Measurements from ENCODE around the gene RAB6B.

RAB6B gene

DNA sequence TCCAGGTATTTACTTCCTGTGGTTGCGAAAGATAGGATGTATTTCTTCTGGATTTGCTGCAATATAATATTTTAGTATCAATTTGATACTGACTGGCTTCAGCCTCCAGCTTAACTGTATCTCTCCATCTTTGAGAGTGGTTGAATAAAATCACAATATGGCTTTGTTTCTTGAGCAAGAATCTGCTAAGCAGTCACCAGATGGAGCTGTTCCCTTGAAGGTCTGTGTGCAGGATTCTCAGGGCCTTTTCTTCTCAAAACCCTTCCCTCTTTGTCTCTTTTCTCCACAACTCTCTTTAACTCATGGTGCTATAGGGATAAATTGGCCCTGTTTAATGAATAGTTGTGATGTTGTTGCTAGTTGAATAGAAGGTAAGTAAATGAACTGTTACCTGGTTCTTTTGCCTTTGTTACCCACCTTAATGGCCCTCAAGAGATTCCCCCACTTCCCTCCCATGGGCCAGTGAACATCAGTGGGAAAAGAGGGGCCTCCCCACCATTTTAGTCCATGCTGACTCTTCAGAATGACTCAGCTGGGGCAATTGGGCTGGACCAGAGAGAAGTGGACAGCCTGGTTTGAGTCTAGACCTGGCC, 34.8 kb upstream of the RAB6B start:
- no peak for DNase-seq

DNA sequence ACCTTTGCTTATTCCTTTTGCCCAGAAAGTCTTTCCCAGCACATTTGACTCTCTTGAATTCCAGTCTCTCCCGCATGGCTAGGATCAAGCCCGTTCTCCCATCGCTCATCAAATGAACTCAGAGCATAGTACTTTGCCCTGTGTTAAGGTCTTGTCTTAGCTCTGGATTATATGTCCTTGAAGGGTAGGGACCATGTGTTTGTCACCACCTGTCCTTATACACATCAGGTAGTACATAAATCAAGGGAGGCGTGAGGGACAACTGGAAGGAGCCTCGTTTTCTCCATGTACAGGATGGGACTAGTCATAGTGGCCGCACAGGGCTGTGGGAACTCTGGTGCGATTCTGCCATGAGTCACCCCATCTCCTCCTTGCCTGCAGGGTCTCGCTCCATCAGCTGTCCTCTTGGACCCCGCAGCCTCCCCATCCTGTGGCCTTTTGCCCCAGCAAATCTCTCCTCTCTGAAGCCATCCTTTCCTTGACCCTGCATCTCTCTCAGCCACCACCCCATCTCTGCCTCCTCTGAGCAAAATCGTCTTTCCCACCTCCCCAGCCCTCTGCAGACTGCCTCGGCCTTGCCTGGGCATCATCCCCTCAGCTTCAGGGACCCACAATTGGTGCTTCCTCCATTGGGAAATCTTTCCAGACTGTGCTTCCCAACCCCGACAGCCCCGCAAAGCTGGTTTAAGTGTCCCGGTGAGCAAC, 33.4 kb upstream of the RAB6B start:
- DNase-seq: no peak

GRCh38 chr3:133928136-133928893, 32.6 kb upstream of the RAB6B start:
- no peak for DNase-seq

DNA sequence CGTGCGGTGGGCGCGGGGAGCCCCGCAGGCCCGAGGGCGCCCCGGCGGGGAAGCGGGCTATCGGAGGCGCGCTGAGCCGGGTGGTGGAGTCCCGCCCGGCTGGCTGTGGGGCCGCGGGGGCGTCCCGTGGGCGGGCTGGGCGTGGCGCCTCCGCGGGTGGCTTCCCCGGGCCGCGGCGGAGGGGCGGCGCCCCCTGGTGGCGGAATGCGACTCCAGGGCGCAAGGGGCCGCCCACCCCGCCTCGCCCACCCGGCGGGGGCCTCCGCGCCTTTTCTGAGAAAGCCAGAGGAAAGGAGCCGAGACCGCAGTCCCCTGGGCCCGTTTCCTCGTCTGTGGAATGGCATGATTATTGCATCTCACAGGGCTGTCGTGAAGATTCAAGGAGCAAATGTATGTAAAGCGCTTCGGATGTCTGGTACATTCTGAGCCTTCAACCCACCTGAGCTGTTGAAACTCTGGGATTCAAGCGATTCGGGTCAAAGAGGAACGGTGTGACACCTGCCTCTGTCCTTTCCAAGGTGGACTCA, 31.9 kb upstream of the RAB6B start:
- DNase-seq: no peak

DNA sequence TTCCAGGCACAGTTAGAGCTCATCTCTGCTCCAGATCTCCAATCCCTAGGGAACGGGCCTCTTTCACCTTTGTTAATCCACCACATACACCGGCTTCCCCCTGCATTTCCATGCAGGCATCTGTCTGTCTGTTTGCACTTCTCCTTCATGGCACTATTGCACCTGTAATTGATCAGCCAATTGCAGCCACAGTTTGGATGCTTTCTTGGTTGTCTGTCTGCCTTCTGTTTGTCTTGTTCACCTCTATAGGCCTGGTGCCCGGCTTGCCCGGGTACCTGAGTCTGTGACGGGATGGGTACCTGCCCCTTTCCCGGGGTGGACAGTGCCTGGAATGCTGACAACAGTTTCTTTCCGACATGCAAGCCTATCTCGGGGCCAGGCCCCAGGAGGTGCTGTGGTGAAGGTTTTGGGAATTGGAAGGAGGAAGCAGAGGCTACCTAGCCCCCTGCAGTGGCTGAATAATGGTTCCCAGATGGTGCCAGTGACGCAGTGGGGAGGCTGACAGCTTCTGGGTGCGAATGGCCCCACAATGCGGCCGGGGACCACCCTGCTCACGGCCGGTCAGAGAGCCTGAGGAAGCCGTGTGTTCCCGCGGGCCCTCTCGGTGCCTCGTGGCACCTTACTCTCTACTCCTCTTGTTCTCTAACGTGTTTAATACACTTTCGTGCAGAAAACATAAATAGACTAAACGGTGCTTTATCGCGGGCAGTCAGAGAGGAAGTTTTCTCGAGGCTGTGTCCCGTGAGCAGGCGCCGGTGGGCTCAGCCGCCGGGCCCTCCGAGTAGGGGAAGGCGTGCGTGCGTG, 31.3 kb upstream of the RAB6B start:
- DNase-seq: no peak

GRCh38 chr3:133925960-133926735, 30.5 kb upstream of the RAB6B start:
- DNase-seq: no peak

GRCh38 chr3:133924041-133924440, 28.4 kb upstream of the RAB6B start:
- DNase-seq: no peak

DNA sequence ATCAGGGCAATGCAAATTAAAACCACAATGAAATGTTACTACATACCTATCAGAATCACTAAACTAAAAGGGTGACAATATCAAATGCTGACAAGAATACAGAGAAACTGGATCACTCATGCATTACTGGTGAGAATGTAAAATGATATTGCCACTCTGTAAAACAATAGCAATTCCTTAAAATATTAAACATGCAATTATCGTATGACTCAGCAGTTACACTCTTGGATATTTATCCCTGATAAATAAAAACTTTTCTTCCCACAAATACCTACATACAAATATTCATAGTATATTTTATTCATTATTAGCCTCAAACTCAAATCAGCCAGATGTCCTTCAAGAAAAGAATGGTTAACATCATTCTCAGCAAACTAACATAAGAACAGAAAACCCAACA, 25.9 kb upstream of the RAB6B start:
- no peak for DNase-seq

- DNase-seq: no peak
Measured at GRCh38 chr3:133917144-133917543, 21.5 kb upstream of the RAB6B start.

- no peak for DNase-seq
Measured at GRCh38 chr3:133915685-133916658, 20.3 kb upstream of the RAB6B start.

- no peak for DNase-seq
Measured at GRCh38 chr3:133914839-133915600, 19.3 kb upstream of the RAB6B start.

DNA sequence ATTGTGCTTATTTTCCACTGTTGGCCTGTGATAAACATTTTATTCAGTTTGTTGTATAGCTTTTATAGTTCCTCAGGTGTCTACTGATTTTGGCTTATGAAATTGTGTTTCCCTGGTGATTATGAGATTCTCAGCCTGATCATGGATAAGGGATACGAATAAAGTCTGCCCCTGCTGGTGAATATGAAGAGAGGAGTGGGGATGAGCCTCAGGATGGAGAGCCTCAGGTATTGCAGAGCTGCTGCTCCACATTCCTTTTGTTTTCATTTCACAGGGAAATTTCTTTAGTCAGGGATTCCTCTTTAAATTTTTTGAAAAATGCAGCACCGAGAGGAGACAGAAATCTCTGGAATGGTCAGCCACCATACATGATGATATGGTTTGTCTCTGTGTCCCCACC, 14.7 kb upstream of the RAB6B start:
- DNase-seq: no peak

- no peak for DNase-seq
Measured at GRCh38 chr3:133905376-133905775, 9.7 kb upstream of the RAB6B start.

DNA sequence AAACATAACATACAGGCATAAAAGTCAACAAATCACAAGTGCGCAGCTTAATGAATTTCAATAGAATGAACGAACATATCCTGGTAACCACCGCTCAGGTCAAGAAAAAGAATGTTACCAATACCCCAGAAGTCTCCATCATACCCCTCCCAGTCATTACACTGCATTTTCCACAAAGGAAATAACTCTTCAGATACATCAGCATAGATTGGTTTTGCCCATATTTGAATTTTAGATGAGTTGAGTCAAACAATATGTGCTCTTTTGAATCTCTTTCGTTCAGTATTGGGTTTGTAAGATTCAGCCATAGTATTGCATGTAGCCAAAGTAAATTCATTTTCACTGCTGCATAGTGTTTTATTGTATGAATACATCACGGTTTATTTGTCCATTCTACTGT, 6.2 kb upstream of the RAB6B start:
- DNase-seq: no peak

DNA sequence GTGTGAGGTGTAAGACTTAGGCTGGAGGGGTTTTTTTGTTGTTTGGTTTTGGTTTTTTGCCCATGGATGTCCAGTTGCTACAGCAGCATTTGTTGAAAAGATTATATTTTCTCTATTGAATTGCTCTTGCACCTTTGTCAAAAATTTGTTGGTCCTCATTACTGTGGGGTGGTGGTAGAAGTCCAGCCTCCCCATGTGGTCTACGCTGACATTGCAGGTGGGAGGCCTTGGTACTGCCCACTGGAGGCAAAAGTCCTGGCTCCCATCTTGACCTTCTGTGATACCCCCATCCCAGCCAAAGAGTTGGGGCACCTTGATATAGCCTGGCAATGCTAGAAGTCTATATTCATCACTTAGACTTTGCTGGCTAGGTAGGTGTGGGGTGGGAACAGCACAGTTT, 5.4 kb upstream of the RAB6B start:
- no peak for DNase-seq

DNA sequence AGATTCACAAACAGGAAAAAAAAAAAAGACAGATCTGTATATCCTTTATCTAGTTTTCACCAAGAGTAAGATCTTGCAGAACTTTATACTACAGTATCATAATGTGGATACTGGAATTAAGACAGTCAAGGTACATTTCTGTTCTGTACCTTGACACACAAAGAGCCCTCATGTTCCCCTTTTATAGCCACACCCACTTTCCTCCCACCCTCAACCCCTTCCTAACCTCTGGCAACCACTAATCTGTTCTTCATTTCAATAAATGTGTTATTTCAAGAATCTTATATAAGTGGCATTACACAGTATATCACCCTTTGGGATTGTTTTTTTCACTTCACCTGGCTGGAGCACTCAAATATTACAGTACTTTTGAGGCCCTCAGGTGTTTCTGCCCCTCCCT, 3.6 kb upstream of the RAB6B start:
- DNase-seq: no peak

GRCh38 chr3:133897547-133897946, 1.9 kb upstream of the RAB6B start:
- DNase-seq: no peak

DNA sequence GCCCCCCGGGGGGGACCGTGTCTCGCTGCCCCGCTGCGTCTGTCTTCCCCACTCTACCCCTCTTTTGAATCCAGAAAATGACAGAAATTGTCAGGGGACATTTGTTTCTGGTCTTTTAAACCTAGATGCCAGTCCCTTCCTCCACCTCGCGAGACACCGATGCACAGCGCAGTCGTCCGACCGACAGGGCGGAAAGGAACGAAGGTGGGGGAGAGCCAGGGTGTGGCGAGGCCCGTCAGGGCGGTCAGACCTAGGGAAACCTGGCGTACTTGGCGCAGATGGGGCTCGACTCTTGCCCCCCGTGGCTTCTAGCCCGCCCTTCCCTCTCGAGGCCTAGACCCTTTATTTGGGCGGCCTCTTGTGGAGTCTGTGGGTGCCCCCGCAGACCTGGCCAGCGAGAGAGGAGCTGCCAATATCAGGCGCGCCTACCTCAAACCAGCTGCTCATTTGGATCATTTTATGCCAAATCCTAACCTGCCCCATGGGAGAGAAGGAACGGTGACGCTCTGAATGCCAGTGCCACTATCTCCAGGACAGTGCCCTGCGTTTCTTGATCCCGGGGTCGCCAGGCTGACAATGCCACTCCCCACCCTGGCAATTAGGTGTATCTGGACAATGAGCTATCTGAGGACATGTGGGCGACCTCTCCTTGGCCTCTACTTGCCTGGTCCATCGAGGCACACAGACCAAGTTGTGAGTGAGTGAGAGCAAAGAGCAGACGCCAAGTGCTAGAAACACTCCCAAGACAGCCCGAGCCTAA, 500 bp upstream of the RAB6B start:
- DNase-seq: no peak
